Neural cell (in vitro differentiated cells): ENCODE results near the gene DESI2. TPM values are rescaled to one million over a fixed set of nuclear protein-coding genes. Genes with fewer than 3 reads are reported as not detected.

Source experiments
- H2AFZ ChIP-seq: fragments of 200-600, 300-800 bp; sonication (generic), shearing (Covaris generic); 2 replicates; pipeline ENCODE4 v1.6.0; 2014; ENCODE audit warnings: low read depth, mild to moderate bottlenecking, antibody characterized with exemption, low read length, moderate library complexity
- H3F3A ChIP-seq: fragments of 200-600 bp; shearing (Covaris generic); 2 replicates; pipeline ENCODE4 v1.6.1; 2016; ENCODE audit warnings: mild to moderate bottlenecking, moderate library complexity, mixed read lengths, antibody characterized with exemption, low read length; ENCODE audit not compliant: insufficient read depth, poor library complexity, severe bottlenecking
- H3K27ac ChIP-seq: fragments of 200-600, 300-800 bp; sonication (generic), shearing (Covaris generic); 2 replicates; pipeline ENCODE4 v1.5.1; 2014; ENCODE audit warnings: mild to moderate bottlenecking, low read length, moderate library complexity
- H3K27me3 ChIP-seq: fragments of 300-800, 200-600 bp; sonication (generic), shearing (Covaris generic); 2 replicates; pipeline ENCODE4 v1.6.0; 2014; ENCODE audit warnings: mild to moderate bottlenecking, low read depth, low read length, moderate library complexity; ENCODE audit not compliant: insufficient read depth
- H3K36me3 ChIP-seq: fragments of 300-800, 200-600 bp; sonication (generic), shearing (Covaris generic); 2 replicates; pipeline ENCODE4 v1.5.1; 2014; ENCODE audit warnings: mild to moderate bottlenecking, antibody characterized with exemption, low read length, moderate library complexity; ENCODE audit not compliant: insufficient read depth
- H3K4me2 ChIP-seq: fragments of 300-800, 200-600 bp; sonication (generic), shearing (Covaris generic); 2 replicates; pipeline ENCODE4 v1.6.0; 2014; ENCODE audit warnings: mild to moderate bottlenecking, low read length
- H3K4me3 ChIP-seq: fragments of 300-800, 200-600 bp; sonication (generic), shearing (Covaris generic); 2 replicates; pipeline ENCODE4 v1.5.1; 2014; ENCODE audit warnings: mild to moderate bottlenecking, low read length, moderate library complexity
- H3K79me2 ChIP-seq: fragments of 200-600 bp; shearing (Covaris generic); replicated peaks from 2 replicates; pipeline ENCODE4 v1.6.0; 2014; ENCODE audit warnings: mild to moderate bottlenecking, low read length, moderate library complexity; ENCODE audit not compliant: insufficient read depth
- H3K9ac ChIP-seq: fragments of 300-800, 200-600 bp; sonication (generic), shearing (Covaris generic); 2 replicates; pipeline ENCODE4 v1.6.1; 2016; ENCODE audit warnings: mild to moderate bottlenecking, low read length, mixed read lengths
- H3K9me2 ChIP-seq: fragments of 200-600 bp; shearing (Covaris generic); 2 replicates; pipeline ENCODE4 v1.6.1; 2016; ENCODE audit warnings: mild to moderate bottlenecking, low read length, mixed read lengths; ENCODE audit not compliant: insufficient read depth
- H3K9me3 ChIP-seq: fragments of 200-600, 300-800 bp; sonication (generic), shearing (Covaris generic); 2 replicates; pipeline ENCODE4 v1.6.1; 2016; ENCODE audit warnings: mild to moderate bottlenecking, mixed run types, low read length, moderate library complexity, mixed read lengths
- H4K20me1 ChIP-seq: fragments of 200-600 bp; shearing (Covaris generic); 2 replicates; pipeline ENCODE4 v1.6.1; 2016; ENCODE audit warnings: mild to moderate bottlenecking, mixed run types; ENCODE audit not compliant: insufficient read depth
- CTCF ChIP-seq: fragments of 450-650 bp; IDR thresholded peaks from 2 replicates; pipeline ENCODE4 v1.5.1; 2014; ENCODE audit warnings: antibody characterized with exemption, mild to moderate bottlenecking, moderate library complexity; ENCODE audit not compliant: poor library complexity, severe bottlenecking
- EP300 ChIP-seq: fragments of 450-650 bp; conservative IDR thresholded peaks from 2 replicates; pipeline ENCODE4 v1.6.1; 2014; ENCODE audit warnings: antibody characterized with exemption, mild to moderate bottlenecking, moderate library complexity; ENCODE audit not compliant: poor library complexity, severe bottlenecking
- EZH2 ChIP-seq: fragments of 200-600, 300-800 bp; shearing (Covaris generic), sonication (generic); IDR thresholded peaks from 2 replicates; pipeline ENCODE4 v1.6.1; 2014; ENCODE audit warnings: antibody characterized with exemption, low read length, borderline replicate concordance, mild to moderate bottlenecking; ENCODE audit not compliant: insufficient read depth, poor library complexity, severe bottlenecking
- MXI1 ChIP-seq: fragments of 450-650 bp; conservative IDR thresholded peaks from 2 replicates; pipeline ENCODE4 v1.6.1; 2014; ENCODE audit warnings: antibody characterized with exemption, mild to moderate bottlenecking; ENCODE audit not compliant: poor library complexity, severe bottlenecking
- POLR2AphosphoS5 ChIP-seq: IDR thresholded peaks from 2 replicates; pipeline ENCODE4 v1.6.1; 2012
- RAD21 ChIP-seq: fragments of 450-650 bp; conservative IDR thresholded peaks from 2 replicates; pipeline ENCODE4 v1.6.1; 2014; ENCODE audit warnings: antibody characterized with exemption, mild to moderate bottlenecking, moderate library complexity
- REST ChIP-seq: IDR thresholded peaks from 2 replicates; pipeline ENCODE4 v1.6.1; 2012; ENCODE audit warnings: borderline replicate concordance
- SMC3 ChIP-seq: fragments of 450-650 bp; conservative IDR thresholded peaks from 2 replicates; pipeline ENCODE4 v1.6.1; 2014; ENCODE audit warnings: antibody characterized with exemption, mild to moderate bottlenecking, moderate library complexity; ENCODE audit not compliant: poor library complexity
- TAF1 ChIP-seq: IDR thresholded peaks from 2 replicates; pipeline ENCODE4 v1.6.1; 2012; ENCODE audit warnings: low read depth
- polyA plus RNA-seq: library from polyadenylated mRNA; depleted of rRNA; stranded (reverse); fragments of >200 nt; gene quantifications from 2 replicates; pipeline ENCODE4 v1.2.3, GENCODE V29; 2014

The DESI2 gene
- polyA plus RNA-seq, 1 donor from 2014 or later: 30.8 TPM

- no peak for TF ChIP-seq CTCF
Measured at GRCh38 chr1:244657421-244657820, 4.5 kb downstream of the DESI2 start (continued).

GRCh38 chr1:244659694-244660093 lies 6.8 kb downstream of the DESI2 start:
- H3K9ac ChIP-seq: no peak overlapping the region
- no peak overlapping the region for H2AFZ ChIP-seq
- H3K36me3 ChIP-seq: peaks cover 6% of the 10 kb centered on the region
- H3K27ac ChIP-seq: no peak overlapping the region
- no peaks in the 10 kb centered on the region for H3K27me3 ChIP-seq
- H3F3A ChIP-seq: no peaks in the 10 kb centered on the region
- no peaks in the 10 kb centered on the region for H3K9me2 ChIP-seq
- no peaks in the 10 kb centered on the region for H3K9me3 ChIP-seq
- H4K20me1 ChIP-seq: no peaks in the 10 kb centered on the region
- H3K4me2 ChIP-seq: no peak overlapping the region
- no peak overlapping the region for H3K4me3 ChIP-seq
- peaks cover 39% of the 10 kb centered on the region for H3K79me2 ChIP-seq
- no peak for TF ChIP-seq SMC3
- TF ChIP-seq RAD21: no peak
- TF ChIP-seq REST: no peak
- no peak for TF ChIP-seq EP300
- no peak for TF ChIP-seq CTCF

GRCh38 chr1:244660595-244660994 lies 7.7 kb downstream of the DESI2 start:
- H3K27ac ChIP-seq: no peak overlapping the region
- no peaks in the 10 kb centered on the region for H3K9me3 ChIP-seq
- H3K9me2 ChIP-seq: no peaks in the 10 kb centered on the region
- no peaks in the 10 kb centered on the region for H3F3A ChIP-seq
- H3K27me3 ChIP-seq: no peaks in the 10 kb centered on the region
- peaks cover 30% of the 10 kb centered on the region for H3K79me2 ChIP-seq
- H2AFZ ChIP-seq: no peak overlapping the region
- no peak overlapping the region for H3K9ac ChIP-seq
- no peak overlapping the region for H3K4me3 ChIP-seq
- no peak for TF ChIP-seq SMC3
- no peak for TF ChIP-seq REST
- no peak for TF ChIP-seq TAF1
- no peak for TF ChIP-seq RAD21
- no peak for TF ChIP-seq EP300
- TF ChIP-seq EZH2: no peak
- TF ChIP-seq MXI1: no peak
- no peak for TF ChIP-seq POLR2AphosphoS5
- TF ChIP-seq CTCF: no peak
- H4K20me1 ChIP-seq: no peaks in the 10 kb centered on the region
- H3K36me3 ChIP-seq: peaks cover 6% of the 10 kb centered on the region
- H3K4me2 ChIP-seq: no peak overlapping the region
